Endothelial cell of umbilical vein (primary cell): ENCODE results near the gene DMXL2. TPM values are rescaled to one million over a fixed set of nuclear protein-coding genes. Genes with fewer than 3 reads are reported as not detected.

Source experiments
- BruUV-seq: library from RNA; stranded (reverse); fragments of 400-500 nt; replicated peaks from 2 replicates; lab custom pipeline; 2021; lab: Mats Ljungman, UMichigan
- CTCF ChIA-PET: fragments of 300-600, 350-600 bp; sonication (Branson Sonifier 250); formaldehyde crosslinking; loops from one replicate; lab custom pipeline; 2021; ENCODE audit warnings: antibody characterized with exemption, inconsistent platforms; lab: Charles Lee
- POLR2A ChIA-PET: fragments of 300-600, 350-600 bp; sonication (Branson Sonifier 250); formaldehyde crosslinking; loops from one replicate; lab custom pipeline; 2021; ENCODE audit warnings: antibody characterized with exemption, inconsistent platforms; lab: Charles Lee
- DNase-seq: peaks from one replicate; pipeline ENCODE4 v3.0.0-alpha.2; 2011; ENCODE audit warnings: low read depth, low spot score
- FAIRE-seq: peaks from 2 replicates; lab custom pipeline; 2011; peaks lifted over from hg19 to GRCh38; lab: Jason Lieb, UNC
- H2AFZ ChIP-seq: 2 replicates; pipeline ENCODE4 v1.6.0; 2012; ENCODE audit warnings: low read depth, low read length, control low read depth, inconsistent platforms
- H3K27ac ChIP-seq: 2 replicates; pipeline ENCODE4 v1.5.1; 2011; ENCODE audit warnings: low read depth, mild to moderate bottlenecking, control low read depth, low read length, moderate library complexity; ENCODE audit not compliant: insufficient read depth
- H3K27me3 ChIP-seq, 2 experiments: 2 replicates each; pipeline versions ENCODE4 v1.6.0 to v1.6.1; 2011; ENCODE audit warnings: low read length in 2 of 2, mixed read lengths in 1 of 2; ENCODE audit not compliant: control insufficient read depth in 2 of 2, insufficient read depth in 2 of 2
- H3K36me3 ChIP-seq, 2 experiments: 2 replicates in 1 of 2; 3 replicates in 1 of 2; pipeline ENCODE4 v1.5.1; 2011; ENCODE audit warnings: low read length in 2 of 2, mild to moderate bottlenecking in 1 of 2, moderate library complexity in 1 of 2; ENCODE audit not compliant: control insufficient read depth in 2 of 2, insufficient read depth in 2 of 2; ENCODE audit errors: extremely low read depth in 1 of 2
- H3K4me1 ChIP-seq: 3 replicates; pipeline ENCODE4 v1.5.1; 2011; ENCODE audit warnings: mild to moderate bottlenecking, low read length; ENCODE audit not compliant: control insufficient read depth, insufficient read depth; ENCODE audit errors: extremely low read depth
- H3K4me2 ChIP-seq: 2 replicates; pipeline ENCODE4 v1.6.1; 2011; ENCODE audit warnings: low read length, control low read depth, mixed read lengths; ENCODE audit not compliant: insufficient read depth
- H3K4me3 ChIP-seq, 3 experiments: fragments of 200-600 bp in 1 of 3; sonication (generic), shearing (Covaris generic) in 1 of 3; replicated peaks in 1 of 3; 2 replicates each; pipeline ENCODE4 v1.5.1; 2011 to 2016; ENCODE audit warnings: control low read depth in 3 of 3, low read length in 3 of 3, mild to moderate bottlenecking in 2 of 3, inconsistent platforms in 1 of 3, low read depth in 1 of 3, moderate library complexity in 1 of 3; ENCODE audit not compliant: insufficient read depth in 1 of 3
- H3K79me2 ChIP-seq: 2 replicates; pipeline ENCODE4 v1.6.0; 2012; ENCODE audit warnings: low read length, inconsistent platforms; ENCODE audit not compliant: control insufficient read depth, insufficient read depth
- H3K9ac ChIP-seq: replicated peaks from 2 replicates; pipeline ENCODE3; 2011; ENCODE audit warnings: low read length, control low read depth; ENCODE audit not compliant: insufficient read depth; ENCODE audit errors: extremely low read depth
- H3K9me1 ChIP-seq: replicated peaks from 3 replicates; pipeline ENCODE4 v1.6.0; 2011; ENCODE audit warnings: mild to moderate bottlenecking, low read length; ENCODE audit not compliant: control insufficient read depth, insufficient read depth; ENCODE audit errors: extremely low read depth
- H3K9me3 ChIP-seq: replicated peaks from 2 replicates; pipeline ENCODE4 v1.5.1; 2012; ENCODE audit warnings: low read length, inconsistent platforms; ENCODE audit not compliant: control insufficient read depth, insufficient read depth
- H4K20me1 ChIP-seq: replicated peaks from 2 replicates; pipeline ENCODE3; 2011; ENCODE audit warnings: mild to moderate bottlenecking, low read length; ENCODE audit not compliant: control insufficient read depth, insufficient read depth; ENCODE audit errors: extremely low read depth
- EZH2 ChIP-seq: IDR thresholded peaks from 2 replicates; pipeline ENCODE4 v1.6.1; 2012; ENCODE audit warnings: borderline replicate concordance, low read depth, mild to moderate bottlenecking, moderate library complexity, low read length, inconsistent platforms; ENCODE audit not compliant: severe bottlenecking
- FOS ChIP-seq: IDR thresholded peaks from 2 replicates; pipeline ENCODE4 v1.6.1; 2011; ENCODE audit warnings: mild to moderate bottlenecking, low read length, moderate library complexity, borderline replicate concordance; ENCODE audit not compliant: insufficient read depth
- GATA2 ChIP-seq: IDR thresholded peaks from 2 replicates; pipeline ENCODE4 v1.7.0; 2011; ENCODE audit warnings: low read depth, mild to moderate bottlenecking, moderate library complexity, mixed read lengths, low read length; ENCODE audit not compliant: insufficient read length, insufficient read depth
- JUN ChIP-seq: IDR thresholded peaks from 2 replicates; pipeline ENCODE4 v1.6.1; 2011; ENCODE audit warnings: borderline replicate concordance, low read depth; ENCODE audit not compliant: insufficient read length, insufficient read depth
- MYC ChIP-seq: IDR thresholded peaks from one replicate; pipeline ENCODE4 v1.6.1; 2011; ENCODE audit warnings: mild to moderate bottlenecking, low read depth, low read length
- POLR2A ChIP-seq: IDR thresholded peaks from 2 replicates; pipeline ENCODE4 v1.6.1; 2012; ENCODE audit warnings: low read depth, mild to moderate bottlenecking, control low read depth, low read length
- POLR2AphosphoS5 ChIP-seq: IDR thresholded peaks from 2 replicates; pipeline ENCODE4 v1.6.1; 2012; ENCODE audit warnings: low read depth, mild to moderate bottlenecking, control low read depth, low read length, moderate library complexity; ENCODE audit not compliant: insufficient read depth
- dilution Hi-C: fragments of 300-500 bp; cut with MboI; formaldehyde crosslinking; loops from one replicate; pipeline ENCODE4 v1.15.0; 2019; ENCODE audit warnings: low sequenced_read_pairs; ENCODE audit not compliant: extremely low pct_ligation_motif_present
- intact Hi-C: fragments of 100-400 bp; cut with micrococcal nuclease; formaldehyde crosslinking; loops from one replicate; pipeline ENCODE4 v1.10.0; 2022
- polyA plus RNA-seq, 4 experiments: library from polyadenylated mRNA; depleted of rRNA in 3 of 4; stranded (reverse) in 3 of 4; unstranded in 1 of 4; fragments of >200 nt; gene quantifications; 2 replicates each; pipeline versions ENCODE4 v1.2.1 to v1.2.3, GENCODE V29; 2011 to 2012; ENCODE audit warnings: missing spikeins in 1 of 4
- total RNA-seq: library from RNA; stranded (reverse); gene quantifications from 2 replicates; pipeline ENCODE4 v1.2.3, GENCODE V29; 2021
- TF ChIP-seq, protein P1 (sequence below): IDR thresholded peaks from 2 replicates; pipeline ENCODE4 v1.6.1; 2011; ENCODE audit not compliant: insufficient read depth, insufficient read length
- TF ChIP-seq, protein P2 (sequence below), 2 donors: IDR thresholded peaks; 1 replicate in 1 of 2; 2 replicates in 1 of 2; pipeline ENCODE4 v1.5.1; 2011; ENCODE audit warnings: low read length in 2 of 2, mild to moderate bottlenecking in 2 of 2, moderate library complexity in 2 of 2, control low read depth in 1 of 2, inconsistent platforms in 1 of 2, low read depth in 1 of 2; ENCODE audit not compliant: insufficient read depth in 1 of 2; ENCODE audit errors: extremely low read depth in 1 of 2

The DMXL2 gene
- total and polyA plus RNA-seq, 2 donors (not counting 3 experiments of a cell fraction or from before 2014, with no cell fraction given): 6.3 to 10.8 TPM

DNA sequence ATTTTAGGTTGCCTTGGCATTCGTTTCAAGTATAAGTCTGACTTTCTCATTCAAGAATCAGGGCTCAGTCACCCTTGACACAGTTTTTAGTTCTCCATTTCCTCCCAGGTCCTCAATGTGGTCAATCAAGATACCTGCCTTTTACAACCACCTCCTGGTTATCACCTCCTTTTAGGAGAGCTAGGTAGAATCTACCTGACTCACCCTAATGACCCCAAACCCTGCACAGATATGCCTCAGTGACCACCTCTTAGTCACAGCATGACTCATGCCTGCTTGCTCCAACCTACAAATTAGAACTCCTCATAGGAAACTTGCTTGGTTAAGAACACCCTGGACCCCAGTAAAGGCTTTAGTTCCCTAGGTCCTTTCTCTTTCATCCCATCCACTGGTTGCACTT is 22.5 kb downstream of the DMXL2 start:
- Histone ChIP-seq H3K9me3 (no peaks in the 10 kb centered on the region), H2AFZ (no peak overlapping the region), H3K4me1 (no peaks in the 10 kb centered on the region), H3K9ac (no peak overlapping the region), H3K27me3 (no peaks in the 10 kb centered on the region), H3K9me1 (no peaks in the 10 kb centered on the region), H3K79me2 (no peaks in the 10 kb centered on the region), H3K27ac (no peak overlapping the region), H3K36me3 (no peaks in the 10 kb centered on the region), H3K4me3 (no peak overlapping the region), H4K20me1 (peaks cover 2% of the 10 kb centered on the region), H3K4me2 (no peak overlapping the region)
- dilution Hi-C loops (no loop called here), intact Hi-C loops (no loop called here)
- FAIRE-seq (no peak), DNase-seq (no peak)
- no peak for TF ChIP-seq FOS
- TF ChIP-seq, protein P1, sequence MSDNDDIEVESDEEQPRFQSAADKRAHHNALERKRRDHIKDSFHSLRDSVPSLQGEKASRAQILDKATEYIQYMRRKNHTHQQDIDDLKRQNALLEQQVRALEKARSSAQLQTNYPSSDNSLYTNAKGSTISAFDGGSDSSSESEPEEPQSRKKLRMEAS: no peak
- no peak for TF ChIP-seq POLR2A
- no peak for TF ChIP-seq GATA2
- TF ChIP-seq MYC: no peak
- TF ChIP-seq POLR2AphosphoS5: no peak
- TF ChIP-seq EZH2: no peak
- TF ChIP-seq JUN: no peak
- TF ChIP-seq, protein P2, sequence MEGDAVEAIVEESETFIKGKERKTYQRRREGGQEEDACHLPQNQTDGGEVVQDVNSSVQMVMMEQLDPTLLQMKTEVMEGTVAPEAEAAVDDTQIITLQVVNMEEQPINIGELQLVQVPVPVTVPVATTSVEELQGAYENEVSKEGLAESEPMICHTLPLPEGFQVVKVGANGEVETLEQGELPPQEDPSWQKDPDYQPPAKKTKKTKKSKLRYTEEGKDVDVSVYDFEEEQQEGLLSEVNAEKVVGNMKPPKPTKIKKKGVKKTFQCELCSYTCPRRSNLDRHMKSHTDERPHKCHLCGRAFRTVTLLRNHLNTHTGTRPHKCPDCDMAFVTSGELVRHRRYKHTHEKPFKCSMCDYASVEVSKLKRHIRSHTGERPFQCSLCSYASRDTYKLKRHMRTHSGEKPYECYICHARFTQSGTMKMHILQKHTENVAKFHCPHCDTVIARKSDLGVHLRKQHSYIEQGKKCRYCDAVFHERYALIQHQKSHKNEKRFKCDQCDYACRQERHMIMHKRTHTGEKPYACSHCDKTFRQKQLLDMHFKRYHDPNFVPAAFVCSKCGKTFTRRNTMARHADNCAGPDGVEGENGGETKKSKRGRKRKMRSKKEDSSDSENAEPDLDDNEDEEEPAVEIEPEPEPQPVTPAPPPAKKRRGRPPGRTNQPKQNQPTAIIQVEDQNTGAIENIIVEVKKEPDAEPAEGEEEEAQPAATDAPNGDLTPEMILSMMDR (IDR thresholded peaks at IDR 0.05; ENCODE audit: extremely low read depth in 1 of 2, insufficient read depth in 1 of 2, low read depth in 1 of 2, low read length in 2 of 2): no peak
- no TSS peak for BruUV-seq
- CTCF ChIA-PET: no interaction called here
- POLR2A ChIA-PET: no interaction called here
